ENCODE results near the gene APLP2.

DNA sequence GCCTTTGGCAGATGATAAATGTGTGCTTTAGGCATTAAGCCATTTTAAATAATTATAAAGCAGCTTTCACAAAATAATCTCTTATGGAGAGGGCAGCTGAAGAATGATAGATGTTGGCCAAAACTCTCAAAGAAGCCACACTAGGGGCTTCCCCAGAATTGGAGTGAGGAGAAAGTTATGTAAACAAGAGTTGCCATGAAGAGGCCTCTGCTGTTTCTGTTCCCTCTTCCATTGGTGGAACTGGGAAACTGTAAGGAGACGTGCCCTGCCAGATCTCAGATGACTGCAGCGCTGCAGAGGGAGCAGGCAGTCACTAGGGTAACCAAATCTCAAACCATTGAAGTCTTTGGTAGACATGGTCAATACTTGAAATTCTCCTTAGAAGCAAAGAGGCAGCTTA lies 19.4 kb upstream of the APLP2 start:
- TF ChIP-seq, protein P1, sequence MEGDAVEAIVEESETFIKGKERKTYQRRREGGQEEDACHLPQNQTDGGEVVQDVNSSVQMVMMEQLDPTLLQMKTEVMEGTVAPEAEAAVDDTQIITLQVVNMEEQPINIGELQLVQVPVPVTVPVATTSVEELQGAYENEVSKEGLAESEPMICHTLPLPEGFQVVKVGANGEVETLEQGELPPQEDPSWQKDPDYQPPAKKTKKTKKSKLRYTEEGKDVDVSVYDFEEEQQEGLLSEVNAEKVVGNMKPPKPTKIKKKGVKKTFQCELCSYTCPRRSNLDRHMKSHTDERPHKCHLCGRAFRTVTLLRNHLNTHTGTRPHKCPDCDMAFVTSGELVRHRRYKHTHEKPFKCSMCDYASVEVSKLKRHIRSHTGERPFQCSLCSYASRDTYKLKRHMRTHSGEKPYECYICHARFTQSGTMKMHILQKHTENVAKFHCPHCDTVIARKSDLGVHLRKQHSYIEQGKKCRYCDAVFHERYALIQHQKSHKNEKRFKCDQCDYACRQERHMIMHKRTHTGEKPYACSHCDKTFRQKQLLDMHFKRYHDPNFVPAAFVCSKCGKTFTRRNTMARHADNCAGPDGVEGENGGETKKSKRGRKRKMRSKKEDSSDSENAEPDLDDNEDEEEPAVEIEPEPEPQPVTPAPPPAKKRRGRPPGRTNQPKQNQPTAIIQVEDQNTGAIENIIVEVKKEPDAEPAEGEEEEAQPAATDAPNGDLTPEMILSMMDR (IDR thresholded peaks at IDR 0.05): no peak
- TF ChIP-seq POLR2A (IDR thresholded peaks at IDR 0.05): no peak
